A549 (cell line): ENCODE data around the gene DIP2C.

Source experiments
- CBX2 ChIP-seq: fragments of 200-600 bp; sonication (generic); IDR thresholded peaks from 2 replicates; pipeline ENCODE4 v1.6.1; 2016; ENCODE audit warnings: low read depth, mild to moderate bottlenecking, borderline replicate concordance
- CHD4 ChIP-seq: fragments of 200-600 bp; sonication (generic); IDR thresholded peaks from 2 replicates; pipeline ENCODE4 v1.6.1; 2016; ENCODE audit warnings: antibody characterized with exemption, mild to moderate bottlenecking, borderline replicate concordance
- CTCF ChIP-seq: fragments of >200 bp; sonication (Bioruptor Twin); formaldehyde crosslinking; IDR thresholded peaks from 3 replicates; pipeline ENCODE4 v1.5.1; 2016
- EP300 ChIP-seq, 2 experiments: fragments of >200 bp; sonication (Bioruptor Twin); formaldehyde crosslinking; IDR thresholded peaks; 2 replicates in 1 of 2; 3 replicates in 1 of 2; pipeline ENCODE4 v1.6.1; 2016 to 2017
- PHF8 ChIP-seq: fragments of 200-600 bp; sonication (generic); IDR thresholded peaks from 2 replicates; pipeline ENCODE4 v1.6.1; 2016; ENCODE audit warnings: low read depth, mild to moderate bottlenecking, antibody characterized with exemption, moderate library complexity, borderline replicate concordance
- POLR2A ChIP-seq: IDR thresholded peaks from 2 replicates; pipeline ENCODE4 v1.6.1; 2012; ENCODE audit warnings: mild to moderate bottlenecking, low read length
- POLR2AphosphoS2 ChIP-seq: conservative IDR thresholded peaks from 2 replicates; pipeline ENCODE4 v1.6.1; 2012; ENCODE audit warnings: low read length, improper control_type of control experiment, inconsistent platforms
- RFX5 ChIP-seq: fragments of 450-650 bp; IDR thresholded peaks from 2 replicates; pipeline ENCODE4 v1.7.1; 2014; ENCODE audit warnings: antibody characterized with exemption, mild to moderate bottlenecking, moderate library complexity
- RNF2 ChIP-seq: fragments of 200-600 bp; sonication (generic); IDR thresholded peaks from 2 replicates; pipeline ENCODE4 v1.6.1; 2016; ENCODE audit warnings: low read depth, mild to moderate bottlenecking, antibody characterized with exemption, moderate library complexity, borderline replicate concordance
- SMC3 ChIP-seq: fragments of >200 bp; sonication (Bioruptor Twin); formaldehyde crosslinking; IDR thresholded peaks from 3 replicates; pipeline ENCODE4 v1.6.1; 2018; ENCODE audit warnings: inconsistent platforms
- ZC3H11A ChIP-seq: fragments of 450-650 bp; IDR thresholded peaks from 2 replicates; pipeline ENCODE4 v1.6.1; 2014; ENCODE audit warnings: antibody characterized with exemption, mild to moderate bottlenecking
- TF ChIP-seq, protein P1 (sequence below): fragments of 150-350 bp; IDR thresholded peaks from 2 replicates; pipeline ENCODE4 v1.6.1; 2014; ENCODE audit warnings: low read depth, mild to moderate bottlenecking, low read length

GRCh38 chr10:301536-301935 lies 387.9 kb downstream of the DIP2C start:
- no peak for TF ChIP-seq CTCF
- TF ChIP-seq ZC3H11A: no peak
- TF ChIP-seq RFX5: no peak
- no peak for TF ChIP-seq CBX2
- TF ChIP-seq EP300 (IDR thresholded peaks at IDR 0.05): no peak
- no peak for TF ChIP-seq CHD4
- TF ChIP-seq, protein P1, sequence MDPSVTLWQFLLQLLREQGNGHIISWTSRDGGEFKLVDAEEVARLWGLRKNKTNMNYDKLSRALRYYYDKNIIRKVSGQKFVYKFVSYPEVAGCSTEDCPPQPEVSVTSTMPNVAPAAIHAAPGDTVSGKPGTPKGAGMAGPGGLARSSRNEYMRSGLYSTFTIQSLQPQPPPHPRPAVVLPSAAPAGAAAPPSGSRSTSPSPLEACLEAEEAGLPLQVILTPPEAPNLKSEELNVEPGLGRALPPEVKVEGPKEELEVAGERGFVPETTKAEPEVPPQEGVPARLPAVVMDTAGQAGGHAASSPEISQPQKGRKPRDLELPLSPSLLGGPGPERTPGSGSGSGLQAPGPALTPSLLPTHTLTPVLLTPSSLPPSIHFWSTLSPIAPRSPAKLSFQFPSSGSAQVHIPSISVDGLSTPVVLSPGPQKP: no peak
- no peak for TF ChIP-seq RNF2
- TF ChIP-seq PHF8: no peak
- no peak for TF ChIP-seq SMC3
- no peak for TF ChIP-seq POLR2AphosphoS2
- TF ChIP-seq POLR2A: no peak
